HFFc6 (cell line): ENCODE measurements around the gene HIPK2. TPM values are rescaled to one million over a fixed set of nuclear protein-coding genes. Genes with fewer than 3 reads are reported as not detected.

ENCODE experiments used
- DNase-seq: peaks from one replicate; pipeline ENCODE4 v3.0.0-alpha.2; 2018
- H3K27ac Mint-ChIP-seq: 2 replicates; pipeline ENCODE4 v1.8.0; 2020; ENCODE audit warnings: mild to moderate bottlenecking, mixed read lengths
- H3K27me3 Mint-ChIP-seq: 2 replicates; pipeline ENCODE4 v1.8.0; 2021; ENCODE audit warnings: mild to moderate bottlenecking, moderate library complexity, mixed read lengths; ENCODE audit not compliant: insufficient read depth
- H3K36me3 Mint-ChIP-seq: 2 replicates; pipeline ENCODE4 v1.8.0; 2021; ENCODE audit warnings: low read depth, mixed read lengths
- H3K4me1 Mint-ChIP-seq: 2 replicates; pipeline ENCODE4 v1.8.0; 2020; ENCODE audit warnings: low read depth, mixed read lengths
- H3K4me3 Mint-ChIP-seq: 2 replicates; pipeline ENCODE4 v1.8.0; 2020; ENCODE audit warnings: mild to moderate bottlenecking, moderate library complexity, mixed read lengths
- H3K9me3 Mint-ChIP-seq: 2 replicates; pipeline ENCODE4 v1.8.0; 2020; ENCODE audit warnings: mild to moderate bottlenecking, mixed read lengths
- CTCF ChIP-seq: fragments of 200-600 bp; sonication (generic); IDR thresholded peaks from 2 replicates; pipeline ENCODE4 v1.5.0; 2021; ENCODE audit warnings: antibody characterized with exemption, mild to moderate bottlenecking
- total RNA-seq, 6 experiments: library from RNA; stranded (reverse); fragmentation: NEBNext Ultra II Directional; extraction: Animal tissue kit (Norgen Biotek cat#: 25700); gene quantifications; 2 replicates in 1 of 6; 3 replicates in 5 of 6; pipeline ENCODE4 v1.2.3, GENCODE V29; 2021

Gene HIPK2
- total RNA-seq, 6 experiments from 2014 or later: 14.6 to 33.4 (median 31.4) TPM

GRCh38 chr7:139687980-139688632 lies 89.7 kb downstream of the HIPK2 start:
- no peak overlapping the region for H3K4me3 Mint-ChIP-seq
- TF ChIP-seq CTCF: no peak
- H3K27ac Mint-ChIP-seq: no peak overlapping the region
- H3K4me1 Mint-ChIP-seq: peaks cover 45% of the 10 kb centered on the region
- no peak for DNase-seq
- H3K27me3 Mint-ChIP-seq: no peaks in the 10 kb centered on the region; the same call in none of the 2 replicates
- H3K36me3 Mint-ChIP-seq: peaks cover 55% of the 10 kb centered on the region
- peaks cover 27% of the 10 kb centered on the region for H3K9me3 Mint-ChIP-seq

- Mint-ChIP-seq H3K9me3 (peaks cover 27% of the 10 kb centered on the region), H3K27ac (no peak overlapping the region), H3K4me3 (no peak overlapping the region), H3K4me1 (peaks cover 52% of the 10 kb centered on the region), H3K36me3 (peaks cover 55% of the 10 kb centered on the region), H3K27me3 (no peaks in the 10 kb centered on the region; the same call in none of the 2 replicates)
- no peak for TF ChIP-seq CTCF
- DNase-seq: no peak
Measured at GRCh38 chr7:139687211-139687954, 90.4 kb downstream of the HIPK2 start.

- Mint-ChIP-seq H3K4me3 (peak overlapping the region; percentile 69), H3K9me3 (peaks cover 30% of the 10 kb centered on the region), H3K27ac (peak overlapping the region; percentile 98), H3K36me3 (peaks cover 41% of the 10 kb centered on the region), H3K4me1 (peaks cover 83% of the 10 kb centered on the region), H3K27me3 (no peaks in the 10 kb centered on the region)
- peak; percentile 11 for DNase-seq
- TF ChIP-seq CTCF: no peak
Measured at GRCh38 chr7:139683137-139683921, 94.5 kb downstream of the HIPK2 start.

GRCh38 chr7:139682136-139683013 lies 95.4 kb downstream of the HIPK2 start:
- H3K4me1 Mint-ChIP-seq: peaks cover 73% of the 10 kb centered on the region

More at GRCh38 chr7:139682136-139683013, 95.4 kb downstream of the HIPK2 start:
- Mint-ChIP-seq H3K9me3 (peaks cover 27% of the 10 kb centered on the region), H3K27me3 (no peaks in the 10 kb centered on the region), H3K36me3 (peaks cover 42% of the 10 kb centered on the region), H3K27ac (peak overlapping the region; percentile 98), H3K4me3 (peak overlapping the region; percentile 69)
- DNase-seq: peak; percentile 73
- no peak for TF ChIP-seq CTCF
